Activated gamma-delta T cell treated with Interleukin-2 at 50 U/mL for 16 hours (primary cell): Measurements from ENCODE around the gene TRMT10B.

Experiments
- DNase-seq: peaks from one replicate; pipeline ENCODE4 v3.0.0-alpha.2; 2020

The TRMT10B gene, protein sequence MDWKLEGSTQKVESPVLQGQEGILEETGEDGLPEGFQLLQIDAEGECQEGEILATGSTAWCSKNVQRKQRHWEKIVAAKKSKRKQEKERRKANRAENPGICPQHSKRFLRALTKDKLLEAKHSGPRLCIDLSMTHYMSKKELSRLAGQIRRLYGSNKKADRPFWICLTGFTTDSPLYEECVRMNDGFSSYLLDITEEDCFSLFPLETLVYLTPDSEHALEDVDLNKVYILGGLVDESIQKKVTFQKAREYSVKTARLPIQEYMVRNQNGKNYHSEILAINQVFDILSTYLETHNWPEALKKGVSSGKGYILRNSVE

DNA sequence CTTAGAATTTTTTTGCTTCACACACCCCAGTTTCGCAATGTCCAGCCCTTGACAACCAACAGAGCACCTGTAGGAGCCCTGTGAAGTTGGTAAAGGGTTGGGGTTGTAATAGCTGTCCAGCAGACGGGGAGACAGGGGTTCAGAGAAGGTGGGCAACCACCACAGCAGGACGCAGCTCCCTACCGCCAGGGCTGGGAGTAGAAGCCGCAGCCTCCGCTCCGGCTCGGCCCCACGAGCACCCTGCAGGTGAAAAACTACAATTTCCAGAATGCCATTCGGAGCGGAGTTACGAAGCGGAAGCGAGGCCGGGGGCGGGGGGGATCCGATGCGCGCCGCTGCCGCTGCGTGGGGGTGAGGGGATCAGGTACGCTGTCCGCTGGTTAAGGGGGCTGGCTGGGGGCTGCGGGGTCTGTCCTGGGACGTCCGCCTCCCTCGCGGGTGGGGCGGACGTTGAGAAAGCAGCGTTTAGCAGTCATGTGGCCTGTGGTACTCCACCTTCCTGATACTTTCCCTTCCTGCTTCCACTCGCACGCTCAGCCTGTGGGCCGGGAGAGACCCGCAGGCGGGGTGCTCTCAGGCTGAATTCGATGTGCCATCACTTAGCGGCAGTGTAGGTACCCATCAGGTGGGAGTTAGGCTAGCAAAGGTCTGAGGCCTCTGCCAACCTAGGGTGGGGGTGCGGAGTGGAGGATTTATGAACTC, at the start of gene TRMT10B:
Gene TRMT10B, plus strand, starts transcription at position 317 of the 702 bp plus-strand sequence. CDS start 8,127 bp downstream, outside the sequence.
- DNase-seq = peak; percentile 64

- DNase-seq = no peak
Measured at GRCh38 chr9:37705787-37706186, 47.8 kb upstream of the TRMT10B start.

GRCh38 chr9:37706290-37706689, 47.3 kb upstream of the TRMT10B start:
- no peak for DNase-seq

GRCh38 chr9:37707748-37708147, 45.9 kb upstream of the TRMT10B start:
- no peak for DNase-seq

DNA sequence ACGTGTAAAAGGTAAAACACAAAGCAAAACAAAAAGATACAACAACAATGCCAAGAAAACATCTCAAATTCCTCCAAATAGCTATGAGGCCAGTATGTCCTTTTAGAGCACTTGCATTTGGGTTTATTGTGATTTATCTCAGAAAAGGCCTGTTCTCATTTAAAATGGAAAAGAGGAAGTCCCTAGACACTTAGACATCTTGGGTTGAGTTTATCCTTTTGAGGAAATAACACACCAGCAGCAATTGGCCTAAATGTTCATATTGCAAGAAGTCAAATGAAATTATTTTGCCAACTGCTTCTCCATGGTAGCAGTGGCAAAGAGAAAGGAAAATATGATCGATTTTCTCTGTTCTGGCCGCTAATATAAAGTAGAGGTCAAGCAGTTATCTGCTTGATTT, 43.6 kb upstream of the TRMT10B start:
- DNase-seq = no peak

- DNase-seq = no peak
Measured at GRCh38 chr9:37715260-37715659, 38.3 kb upstream of the TRMT10B start.

- DNase-seq = no peak
Measured at GRCh38 chr9:37715991-37716505, 37.6 kb upstream of the TRMT10B start.

GRCh38 chr9:37719526-37719925, 34.1 kb upstream of the TRMT10B start:
- DNase-seq = no peak

DNA sequence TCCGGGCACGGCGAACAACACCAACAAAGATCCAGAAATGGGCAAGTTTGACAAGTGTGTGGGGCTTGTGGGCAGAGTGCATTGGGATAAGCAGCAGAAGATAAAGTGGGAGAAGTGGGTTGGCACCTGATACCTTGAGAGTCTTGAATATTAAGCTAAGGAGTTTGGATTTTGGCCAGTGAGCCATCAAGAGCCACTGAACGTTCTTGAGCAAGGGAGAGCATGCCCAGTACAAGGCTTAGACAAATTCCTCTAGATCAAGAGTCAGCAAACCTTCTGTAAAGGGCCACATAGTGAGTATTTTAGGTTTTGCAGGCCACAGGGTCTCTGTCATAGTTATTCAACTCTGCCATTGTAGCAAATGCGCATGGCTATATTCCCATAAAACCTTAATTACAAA, 26.6 kb upstream of the TRMT10B start:
- no peak for DNase-seq

DNA sequence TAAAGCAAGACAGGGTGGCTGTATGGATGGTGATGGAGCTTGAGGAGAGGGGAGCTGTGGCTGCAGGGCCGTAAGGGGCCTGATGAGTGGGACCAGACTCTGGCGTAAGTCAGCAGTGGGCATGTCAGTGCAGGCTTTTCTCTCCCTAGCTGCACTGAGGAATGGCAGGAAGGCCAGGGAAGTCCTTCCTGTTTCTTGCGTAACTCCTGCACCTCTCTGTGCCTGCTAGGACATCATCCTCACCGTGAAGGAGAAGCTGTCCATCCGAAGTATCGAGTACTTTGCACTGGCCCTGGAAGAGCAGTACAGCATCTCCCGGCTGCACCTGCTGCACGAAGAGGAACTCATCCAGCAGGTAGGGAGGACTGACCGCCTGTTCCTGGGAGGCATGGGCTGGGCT, 24.1 kb upstream of the TRMT10B start:
- no peak for DNase-seq

- DNase-seq = no peak
Measured at GRCh38 chr9:37730256-37730655, 23.3 kb upstream of the TRMT10B start.

DNA sequence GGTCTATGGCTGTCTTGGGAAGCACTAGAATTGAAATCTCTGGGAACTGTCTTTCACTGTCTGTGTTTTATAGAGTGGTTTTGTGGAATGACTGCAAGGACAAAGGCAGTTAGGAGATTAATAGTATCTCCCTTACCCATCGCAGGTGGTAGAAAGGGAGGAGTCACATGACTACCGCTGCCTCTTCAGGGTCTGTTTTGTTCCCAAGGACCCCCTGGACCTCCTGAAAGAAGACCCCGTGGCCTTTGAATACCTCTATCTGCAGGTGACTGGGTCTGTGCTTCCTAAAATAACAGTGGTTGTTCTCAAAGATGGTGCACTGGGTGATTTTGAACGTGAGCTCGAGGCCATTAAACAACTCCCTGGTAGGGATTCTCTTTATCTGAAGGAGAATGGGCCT, 22.8 kb upstream of the TRMT10B start:
- no peak for DNase-seq

DNA sequence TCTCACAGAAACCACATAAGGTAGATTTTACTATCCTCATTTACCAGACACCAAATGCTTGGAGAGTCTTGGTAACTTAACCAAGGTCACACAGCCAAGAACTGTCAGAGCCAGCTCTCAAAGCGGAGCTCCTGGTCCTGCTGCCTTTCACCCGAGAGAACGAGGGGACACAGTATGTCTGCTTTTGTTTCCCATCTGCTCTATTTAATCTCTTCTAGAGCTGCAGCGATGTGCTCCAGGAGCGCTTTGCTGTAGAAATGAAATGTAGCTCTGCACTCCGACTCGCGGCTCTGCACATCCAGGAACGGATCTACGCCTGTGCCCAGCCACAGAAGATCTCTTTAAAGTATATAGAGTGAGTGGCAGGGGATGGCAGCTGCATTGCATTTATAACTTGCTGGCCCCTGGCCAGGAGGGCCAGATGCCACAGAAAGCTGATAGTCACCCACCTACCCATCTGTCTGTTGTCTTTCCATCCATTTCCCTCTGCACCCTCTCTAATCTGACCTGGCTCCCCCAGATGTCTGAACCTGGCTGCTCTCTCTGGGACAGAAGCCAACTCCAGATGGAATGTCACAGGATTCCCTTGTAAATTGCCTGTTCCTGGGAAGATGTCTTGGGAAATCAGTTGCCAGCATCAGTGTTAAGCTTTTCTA, 21.4 kb upstream of the TRMT10B start:
- no peak for DNase-seq

- no peak for DNase-seq
Measured at GRCh38 chr9:37732952-37733351, 20.7 kb upstream of the TRMT10B start.

GRCh38 chr9:37739222-37739621, 14.4 kb upstream of the TRMT10B start:
- DNase-seq = no peak

GRCh38 chr9:37740128-37740527, 13.5 kb upstream of the TRMT10B start:
- no peak for DNase-seq

DNA sequence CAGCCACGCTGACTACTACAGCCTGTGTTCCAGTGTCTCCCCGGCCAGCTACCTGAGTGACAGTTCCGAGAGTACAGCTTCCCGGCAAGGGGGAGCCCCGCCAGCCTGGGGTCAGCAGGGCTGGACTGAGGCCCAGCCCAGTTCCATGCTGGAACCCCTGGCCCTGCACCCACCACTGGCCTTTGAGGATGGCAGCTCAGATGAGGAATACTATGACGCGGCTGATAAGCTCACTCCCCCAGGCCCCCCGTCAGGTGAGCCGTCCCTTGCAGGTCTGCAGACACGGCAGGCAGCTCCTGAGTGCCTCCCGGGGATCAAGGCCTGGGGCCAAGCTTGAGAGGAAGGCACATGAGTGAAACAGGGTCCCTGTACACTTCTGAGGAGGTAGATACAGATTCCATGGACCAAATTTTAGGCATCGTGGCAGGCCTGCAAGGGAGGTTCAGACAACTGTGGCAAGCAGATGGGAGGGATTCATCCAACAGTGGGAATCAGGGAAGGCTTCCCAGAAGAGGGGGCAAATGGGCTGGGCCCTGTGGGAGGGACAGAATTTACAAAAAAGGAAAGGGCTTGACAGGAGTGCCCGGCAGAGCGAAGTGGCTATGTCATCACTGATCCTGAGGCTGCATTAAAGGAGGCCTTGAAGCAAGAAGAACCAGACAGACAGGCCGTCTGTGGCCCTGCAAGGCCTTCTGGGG, 12.8 kb upstream of the TRMT10B start:
- DNase-seq = no peak

GRCh38 chr9:37745970-37746369, 7.6 kb upstream of the TRMT10B start:
- no peak for DNase-seq

DNA sequence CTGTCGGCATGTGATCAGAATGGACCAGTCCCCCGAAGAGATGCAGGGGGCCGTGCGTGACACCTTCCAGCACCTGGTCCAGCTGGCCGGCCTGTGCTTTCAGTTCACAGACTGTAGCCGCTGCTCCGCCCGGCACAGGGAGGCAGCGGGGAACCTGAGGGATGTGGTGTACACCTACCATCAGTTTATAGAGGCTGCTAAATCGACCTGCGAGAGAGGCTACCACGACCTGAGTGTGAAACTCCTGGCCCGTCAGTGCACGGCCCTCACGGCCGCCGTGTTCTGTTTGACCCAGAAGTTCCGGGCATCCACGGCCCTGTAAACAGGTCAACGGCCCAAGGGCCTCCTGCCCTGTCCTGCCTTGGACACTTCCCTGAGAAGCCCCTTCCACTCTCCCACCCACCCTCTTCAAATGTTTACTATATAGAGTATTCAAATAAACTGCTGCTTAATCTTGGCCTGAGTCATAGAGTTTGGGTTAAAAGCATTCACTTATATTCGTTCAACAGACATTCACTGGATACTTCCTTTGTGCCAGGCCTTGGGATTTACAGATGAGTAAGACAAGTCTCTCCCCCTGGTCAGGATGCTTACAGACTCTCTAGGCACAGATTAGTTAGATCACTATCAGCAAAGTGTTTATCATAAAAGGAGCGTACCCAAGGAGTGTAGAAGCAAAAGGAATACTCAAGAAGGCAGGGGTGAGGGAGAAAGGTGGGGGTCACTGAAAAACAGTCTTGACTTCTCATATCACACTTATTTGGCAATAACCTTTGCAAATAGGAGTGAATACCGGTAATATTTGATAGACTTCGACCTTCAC, 6.9 kb upstream of the TRMT10B start:
- no peak for DNase-seq

DNA sequence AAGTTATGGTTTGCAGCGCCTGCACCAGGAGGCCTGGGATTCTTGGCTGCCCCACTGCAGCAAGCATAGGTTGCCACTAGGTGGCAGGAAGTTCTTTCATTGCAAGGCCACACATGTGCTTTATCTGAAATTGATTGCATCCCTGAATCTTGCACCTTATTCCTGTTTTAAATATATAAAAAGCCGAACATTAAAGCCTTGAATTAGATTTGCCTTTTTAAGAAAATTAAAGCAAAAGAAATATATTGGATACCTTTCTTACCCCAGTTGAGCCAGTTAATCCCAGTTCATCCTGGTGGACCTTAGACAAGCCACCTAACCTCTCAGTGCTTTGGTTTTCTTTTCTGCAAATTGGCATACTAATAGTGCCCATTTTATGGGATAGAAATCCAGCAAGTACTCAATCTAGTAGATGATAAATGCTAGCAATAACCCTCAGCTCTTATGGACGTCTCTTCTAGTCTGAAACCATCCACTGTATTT, 6.3 kb upstream of the TRMT10B start:
- peak; percentile 41 for DNase-seq

GRCh38 chr9:37749129-37749528, 4.5 kb upstream of the TRMT10B start:
- no peak for DNase-seq

GRCh38 chr9:37751186-37751585, 2.4 kb upstream of the TRMT10B start:
- DNase-seq = no peak
